A549 (cell line): ENCODE results near the gene CADPS2. TPM values are rescaled to one million over a fixed set of nuclear protein-coding genes. Genes with fewer than 3 reads are reported as not detected.

Source experiments
- ATAC-seq, 2 experiments: fragments of 200-7000 bp in 1 of 2; fragments of >200 bp in 1 of 2; cut with Nextera tagmentation in 1 of 2; cut with Tn5 transposase in 1 of 2; 3 replicates each; pipeline versions ENCODE4 v1.8.0 to v1.9.1; 2018 to 2020; ENCODE audit warnings: mild to moderate bottlenecking in 1 of 2, moderate library complexity in 1 of 2
- CTCF ChIA-PET: fragments of 300-600 bp; sonication (Branson Sonifier 250); formaldehyde crosslinking; extraction: SDS; loops from one replicate; lab custom pipeline; 2021; ENCODE audit warnings: antibody characterized with exemption, inconsistent platforms; lab: Yijun Ruan, JAX
- POLR2A ChIA-PET: fragments of 350-600 bp; formaldehyde crosslinking; extraction: SDS; loops from one replicate; lab custom pipeline; 2021; ENCODE audit warnings: antibody characterized with exemption, inconsistent platforms; lab: Yijun Ruan, JAX
- DNase-seq, 2 experiments: peaks; one replicate each; pipeline versions ENCODE4 v3.0.0 to v3.0.0-alpha.2; 2011 to 2016; ENCODE audit warnings: low read depth in 1 of 2, low spot score in 1 of 2
- FAIRE-seq: peaks from 2 replicates; lab custom pipeline; 2011; peaks lifted over from hg19 to GRCh38; lab: Jason Lieb, UNC
- H3K27ac ChIP-seq, 2 experiments: fragments of >200 bp; sonication (Bioruptor Twin); formaldehyde crosslinking; 3 replicates each; pipeline ENCODE4 v1.5.1; 2016 to 2017
- H3K4me1 ChIP-seq: fragments of >200 bp; sonication (Bioruptor Twin); formaldehyde crosslinking; 3 replicates; pipeline ENCODE4 v1.6.1; 2016
- H3K4me2 ChIP-seq: fragments of >200 bp; sonication (Bioruptor Twin); formaldehyde crosslinking; 3 replicates; pipeline ENCODE4 v1.6.1; 2016
- H3K4me3 ChIP-seq: fragments of >200 bp; sonication (Bioruptor Twin); formaldehyde crosslinking; 3 replicates; pipeline ENCODE4 v1.5.1; 2016
- H3K9me3 ChIP-seq: fragments of >200 bp; sonication (Bioruptor Twin); formaldehyde crosslinking; 3 replicates; pipeline ENCODE4 v1.6.1; 2016
- BHLHE40 ChIP-seq: IDR thresholded peaks from 2 replicates; pipeline ENCODE4 v1.6.1; 2012; ENCODE audit warnings: low read depth, low read length, inconsistent platforms
- CEBPB ChIP-seq, 2 experiments: fragments of >200 bp in 1 of 2; sonication (Bioruptor Twin) in 1 of 2; formaldehyde crosslinking in 1 of 2; IDR thresholded peaks; 2 replicates each; pipeline ENCODE4 v1.6.1; 2012 to 2016
- CHD4 ChIP-seq: fragments of 200-600 bp; sonication (generic); IDR thresholded peaks from 2 replicates; pipeline ENCODE4 v1.6.1; 2016; ENCODE audit warnings: antibody characterized with exemption, mild to moderate bottlenecking, borderline replicate concordance
- CTCF ChIP-seq: fragments of >200 bp; sonication (Bioruptor Twin); formaldehyde crosslinking; IDR thresholded peaks from 3 replicates; pipeline ENCODE4 v1.5.1; 2016
- EHMT2 ChIP-seq: fragments of 200-600 bp; sonication (generic); IDR thresholded peaks from 2 replicates; pipeline ENCODE4 v1.6.1; 2016; ENCODE audit warnings: antibody characterized with exemption, low read depth, mild to moderate bottlenecking, moderate library complexity
- ESRRA ChIP-seq: fragments of 150-350 bp; IDR thresholded peaks from 2 replicates; pipeline ENCODE4 v1.6.1; 2014; ENCODE audit warnings: mild to moderate bottlenecking, low read length, borderline replicate concordance
- FOSL2 ChIP-seq, 2 experiments: fragments of 450-650 bp in 1 of 2; fragments of >200 bp in 1 of 2; sonication (Bioruptor Twin) in 1 of 2; formaldehyde crosslinking; IDR thresholded peaks; 2 replicates each; pipeline versions ENCODE4 v1.5.0 to v1.6.1; 2016 to 2020; ENCODE audit warnings: mild to moderate bottlenecking in 1 of 2, moderate library complexity in 1 of 2
- FOXS1 ChIP-seq: fragments of 250-450 bp; sonication (Bioruptor Pico); IDR thresholded peaks from 2 replicates; pipeline ENCODE4 v1.5.0; 2020; ENCODE audit warnings: mild to moderate bottlenecking, moderate library complexity
- HOXB5 ChIP-seq: fragments of 250-450 bp; sonication (Bioruptor Pico); IDR thresholded peaks from 2 replicates; pipeline ENCODE4 v1.5.0; 2020; ENCODE audit warnings: mild to moderate bottlenecking, moderate library complexity
- JUN ChIP-seq, 2 experiments: fragments of >200 bp; sonication (Bioruptor Twin); formaldehyde crosslinking; IDR thresholded peaks; 2 replicates in 1 of 2; 3 replicates in 1 of 2; pipeline ENCODE4 v1.6.1; 2016 to 2017
- JUNB ChIP-seq: fragments of >200 bp; sonication (Bioruptor Twin); formaldehyde crosslinking; IDR thresholded peaks from 2 replicates; pipeline ENCODE4 v1.6.1; 2016
- MAZ ChIP-seq: fragments of 150-350 bp; IDR thresholded peaks from 2 replicates; pipeline ENCODE4 v1.6.1; 2014; ENCODE audit warnings: antibody characterized with exemption, low read depth, low read length, borderline replicate concordance
- NR3C1 ChIP-seq: fragments of >200 bp; sonication (Bioruptor Twin); formaldehyde crosslinking; IDR thresholded peaks from 3 replicates; pipeline ENCODE4 v1.6.1; 2017
- POLR2A ChIP-seq: IDR thresholded peaks from 2 replicates; pipeline ENCODE4 v1.6.1; 2012; ENCODE audit warnings: mild to moderate bottlenecking, low read length
- RAD21 ChIP-seq, 2 experiments: fragments of >200 bp in 1 of 2; sonication (Bioruptor Twin) in 1 of 2; formaldehyde crosslinking in 1 of 2; IDR thresholded peaks in 1 of 2; conservative IDR thresholded peaks in 1 of 2; 2 replicates in 1 of 2; 3 replicates in 1 of 2; pipeline ENCODE4 v1.6.1; 2012 to 2018; ENCODE audit warnings: inconsistent platforms in 1 of 2
- RCOR1 ChIP-seq: fragments of 150-350 bp; IDR thresholded peaks from 2 replicates; pipeline ENCODE4 v1.6.1; 2014; ENCODE audit warnings: antibody characterized with exemption, low read length, low read depth
- RNF2 ChIP-seq: fragments of 200-600 bp; sonication (generic); IDR thresholded peaks from 2 replicates; pipeline ENCODE4 v1.6.1; 2016; ENCODE audit warnings: low read depth, mild to moderate bottlenecking, antibody characterized with exemption, moderate library complexity, borderline replicate concordance
- SMC3 ChIP-seq: fragments of >200 bp; sonication (Bioruptor Twin); formaldehyde crosslinking; IDR thresholded peaks from 3 replicates; pipeline ENCODE4 v1.6.1; 2018; ENCODE audit warnings: inconsistent platforms
- SREBF2 ChIP-seq: fragments of 450-650 bp; IDR thresholded peaks from 2 replicates; pipeline ENCODE4 v1.6.1; 2014; ENCODE audit warnings: mild to moderate bottlenecking, moderate library complexity
- TFCP2L1 ChIP-seq: fragments of 250-450 bp; sonication (Bioruptor Pico); IDR thresholded peaks from 2 replicates; pipeline ENCODE4 v1.5.0; 2021; ENCODE audit warnings: mild to moderate bottlenecking
- ZC3H11A ChIP-seq: fragments of 450-650 bp; IDR thresholded peaks from 2 replicates; pipeline ENCODE4 v1.6.1; 2014; ENCODE audit warnings: antibody characterized with exemption, mild to moderate bottlenecking
- ZFP36 ChIP-seq: fragments of 450-650 bp; IDR thresholded peaks from 2 replicates; pipeline ENCODE4 v1.6.1; 2014; ENCODE audit warnings: borderline replicate concordance; ENCODE audit not compliant: partially characterized antibody
- WGBS: methylation state at CpG from one replicate; pipeline ENCODE4 v1.1.6; 2017; ENCODE audit errors: missing lambda C conversion rate; 5-methylcytosine and 5-hydroxymethylcytosine counted together
- polyA plus RNA-seq, 4 experiments: library from polyadenylated mRNA; depleted of rRNA in 3 of 4; stranded (reverse); fragments of >200 nt; fragmentation: RNase III in 1 of 4; extraction: RNeasy Plus Mini Kit Qiagen cat#74134 plus additional on column Dnase treatment in 1 of 4; gene quantifications; 2 replicates in 3 of 4; 3 replicates in 1 of 4; pipeline ENCODE4 v1.2.3, GENCODE V29; 2011 to 2017
- TF ChIP-seq, protein P1 (sequence below): fragments of 450-650 bp; IDR thresholded peaks from 2 replicates; pipeline ENCODE4 v1.6.1; 2014; ENCODE audit warnings: antibody characterized with exemption

CADPS2 gene
- polyA plus RNA-seq, 2 of the 4 experiments (the other 2 are of a cell fraction), result 0.04 to 0.10 TPM

GRCh38 chr7:122314284-122314683 is 572.0 kb downstream of the CADPS2 start:
- ATAC-seq, result no peak
- FAIRE-seq, result no peak
- Histone ChIP-seq H3K4me2 (no peak overlapping the region), H3K4me3 (no peak overlapping the region), H3K9me3 (no peaks in the 10 kb centered on the region), H3K27ac (no peak overlapping the region), H3K4me1 (no peaks in the 10 kb centered on the region)
- TF ChIP-seq CTCF, result no peak
- no peak for TF ChIP-seq FOSL2 (IDR thresholded peaks at IDR 0.05)
- TF ChIP-seq FOSL2 (CRISPR knock-in tag; IDR thresholded peaks at IDR 0.05), result no peak
- no peak for TF ChIP-seq BHLHE40
- TF ChIP-seq SMC3, result no peak
- TF ChIP-seq SREBF2, result no peak
- TF ChIP-seq POLR2A, result no peak
- TF ChIP-seq HOXB5 (CRISPR knock-in tag), result no peak
- no peak for TF ChIP-seq RNF2
- no peak for TF ChIP-seq ESRRA
- no peak for TF ChIP-seq CEBPB (IDR thresholded peaks at IDR 0.05)
- TF ChIP-seq TFCP2L1 (CRISPR knock-in tag), result no peak
- no peak for TF ChIP-seq JUNB
- TF ChIP-seq ZFP36, result no peak
- POLR2A ChIA-PET, result no interaction called here
- WGBS, result 21% methylated on average over 4 of the region's 4 CpGs
- CTCF ChIA-PET, result no interaction called here
- DNase-seq, result no peak

GRCh38 chr7:122312789-122313188 is 573.5 kb downstream of the CADPS2 start:
- no peak for FAIRE-seq
- CTCF ChIA-PET, result no interaction called here
- no peaks in the 10 kb centered on the region for H3K9me3 ChIP-seq
- TF ChIP-seq FOXS1 (CRISPR knock-in tag), result no peak
- TF ChIP-seq, protein P1, sequence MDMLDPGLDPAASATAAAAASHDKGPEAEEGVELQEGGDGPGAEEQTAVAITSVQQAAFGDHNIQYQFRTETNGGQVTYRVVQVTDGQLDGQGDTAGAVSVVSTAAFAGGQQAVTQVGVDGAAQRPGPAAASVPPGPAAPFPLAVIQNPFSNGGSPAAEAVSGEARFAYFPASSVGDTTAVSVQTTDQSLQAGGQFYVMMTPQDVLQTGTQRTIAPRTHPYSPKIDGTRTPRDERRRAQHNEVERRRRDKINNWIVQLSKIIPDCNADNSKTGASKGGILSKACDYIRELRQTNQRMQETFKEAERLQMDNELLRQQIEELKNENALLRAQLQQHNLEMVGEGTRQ, result no peak
- TF ChIP-seq, all 56 proteins: peak for 0
- Histone ChIP-seq H3K27ac (no peak overlapping the region), H3K4me2 (no peak overlapping the region), H3K4me3 (no peak overlapping the region), H3K4me1 (no peaks in the 10 kb centered on the region)
- 14% methylated on average over 2 of the region's 3 CpGs for WGBS
- no peak for DNase-seq
- POLR2A ChIA-PET, result no interaction called here
- ATAC-seq, result no peak

DNA sequence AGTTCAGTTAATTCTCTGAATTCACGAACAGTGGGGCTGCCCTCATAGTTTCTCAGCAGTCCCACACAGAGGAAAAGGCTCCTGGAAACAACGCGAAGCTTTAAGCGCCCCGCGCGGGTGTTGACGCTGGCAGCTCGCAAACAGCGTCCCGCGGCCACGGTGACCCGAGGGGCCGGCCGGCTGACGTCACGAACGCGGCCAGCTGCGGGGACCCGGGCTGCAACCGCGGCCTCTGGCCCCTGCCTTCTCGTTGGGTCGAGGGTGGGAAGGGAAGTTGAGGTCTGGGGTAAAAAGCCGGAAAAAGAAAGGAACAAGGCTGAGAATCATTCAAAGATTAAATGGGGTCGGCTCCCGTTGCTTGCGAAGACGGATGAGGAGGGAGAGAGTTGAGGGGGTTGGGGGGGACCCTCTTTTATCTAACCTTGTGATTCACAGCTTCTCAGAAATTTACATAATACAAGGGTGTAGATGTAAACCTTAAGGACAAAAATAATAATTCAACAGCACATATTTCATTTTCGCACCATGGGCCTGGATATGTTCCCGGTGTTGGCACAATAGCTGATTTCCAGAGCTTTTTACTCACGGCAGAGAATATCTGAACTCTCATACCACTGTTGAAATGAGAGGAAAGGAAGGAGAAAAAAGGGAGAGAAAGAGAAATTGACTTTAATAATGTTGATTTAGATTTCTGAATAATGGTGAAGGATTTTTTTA is 574.4 kb downstream of the CADPS2 start:
- Histone ChIP-seq H3K4me2 (no peak overlapping the region), H3K4me3 (no peak overlapping the region), H3K4me1 (no peaks in the 10 kb centered on the region), H3K27ac (no peak overlapping the region), H3K9me3 (no peaks in the 10 kb centered on the region)
- no peak for TF ChIP-seq CHD4
- ChIA-PET POLR2A (no interaction called here), CTCF (no interaction called here)
- FAIRE-seq (no peak), ATAC-seq (no peak), DNase-seq (no peak)
- 63% methylated on average over 31 of the region's 34 CpGs for WGBS

GRCh38 chr7:122311050-122311700 is 575.1 kb downstream of the CADPS2 start:
- Histone ChIP-seq H3K4me3 (no peak overlapping the region), H3K4me2 (no peak overlapping the region), H3K9me3 (no peaks in the 10 kb centered on the region)
- no peak for DNase-seq
- POLR2A ChIA-PET, result no interaction called here
- no peak for TF ChIP-seq EHMT2
- no peak for TF ChIP-seq CEBPB (IDR thresholded peaks at IDR 0.05)
- no peak for TF ChIP-seq JUN (IDR thresholded peaks at IDR 0.05)
- TF ChIP-seq MAZ, result no peak
- TF ChIP-seq RAD21 (conservative IDR thresholded peaks at IDR 0.05 in 1 of 2, IDR thresholded peaks at IDR 0.05 in 1 of 2), result no peak
- no peak for TF ChIP-seq BHLHE40
- no peak for TF ChIP-seq ZC3H11A
- no peak for TF ChIP-seq NR3C1
- no peak for TF ChIP-seq RCOR1
- TF ChIP-seq FOSL2 (IDR thresholded peaks at IDR 0.05), result no peak
- no peak for TF ChIP-seq FOSL2 (CRISPR knock-in tag; IDR thresholded peaks at IDR 0.05)
- TF ChIP-seq JUNB, result no peak
- TF ChIP-seq ESRRA, result no peak
- TF ChIP-seq, all 56 proteins: peak for 0
- FAIRE-seq (no peak), ATAC-seq (no peak)
- H3K27ac ChIP-seq, result no peak overlapping the region
- WGBS, result 44% methylated on average over 12 of the region's 12 CpGs
- CTCF ChIA-PET, result no interaction called here
- no peaks in the 10 kb centered on the region for H3K4me1 ChIP-seq
